GM06990 (cell line): Measurements from ENCODE around the gene CYP2W1.

Source experiments
- DNase-seq: peaks from one replicate; pipeline ENCODE4 v3.0.0-alpha.2; 2011; ENCODE audit not compliant: insufficient read length; ENCODE audit errors: extremely low read depth
- H3K27me3 ChIP-seq: replicated peaks from 2 replicates; pipeline ENCODE4 v1.6.0; 2011; ENCODE audit warnings: low read length; ENCODE audit not compliant: control insufficient read depth, insufficient read depth
- H3K36me3 ChIP-seq: 2 replicates; pipeline ENCODE4 v1.5.1; 2011; ENCODE audit warnings: low read length; ENCODE audit not compliant: control insufficient read depth, insufficient read depth
- H3K4me3 ChIP-seq: replicated peaks from 2 replicates; pipeline ENCODE4 v1.5.1; 2011; ENCODE audit warnings: low read depth, mild to moderate bottlenecking, control low read depth, low read length
- TF ChIP-seq, protein P1 (sequence below): IDR thresholded peaks from 2 replicates; pipeline ENCODE4 v1.5.1; 2011; ENCODE audit warnings: low read length, control low read depth, mild to moderate bottlenecking, inconsistent platforms; ENCODE audit not compliant: insufficient read depth, poor library complexity, severe bottlenecking

Gene CYP2W1

DNA sequence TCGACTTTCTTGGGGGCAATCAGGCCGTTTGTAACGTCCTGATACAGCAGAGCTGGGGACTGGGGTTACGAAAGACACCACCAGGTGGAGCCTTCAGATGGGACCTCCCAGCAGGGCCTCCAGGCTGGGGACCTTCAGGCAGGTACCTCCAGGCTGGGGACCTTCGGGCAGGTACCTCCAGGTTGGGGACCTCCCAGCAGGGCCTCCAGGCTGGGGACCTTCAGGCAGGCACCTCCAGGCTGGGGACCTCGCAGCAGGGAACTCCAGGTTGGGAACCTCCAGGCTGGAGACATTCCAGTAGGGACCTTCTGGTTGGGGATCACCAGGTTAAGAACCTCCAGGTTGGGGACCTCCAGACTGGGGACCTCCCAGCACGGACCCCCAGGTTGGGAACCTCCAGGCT lies 37.9 kb downstream of the CYP2W1 start:
- Histone ChIP-seq H3K4me3 (no peak overlapping the region), H3K36me3 (peaks cover 31% of the 10 kb centered on the region), H3K27me3 (no peaks in the 10 kb centered on the region)
- TF ChIP-seq, protein P1, sequence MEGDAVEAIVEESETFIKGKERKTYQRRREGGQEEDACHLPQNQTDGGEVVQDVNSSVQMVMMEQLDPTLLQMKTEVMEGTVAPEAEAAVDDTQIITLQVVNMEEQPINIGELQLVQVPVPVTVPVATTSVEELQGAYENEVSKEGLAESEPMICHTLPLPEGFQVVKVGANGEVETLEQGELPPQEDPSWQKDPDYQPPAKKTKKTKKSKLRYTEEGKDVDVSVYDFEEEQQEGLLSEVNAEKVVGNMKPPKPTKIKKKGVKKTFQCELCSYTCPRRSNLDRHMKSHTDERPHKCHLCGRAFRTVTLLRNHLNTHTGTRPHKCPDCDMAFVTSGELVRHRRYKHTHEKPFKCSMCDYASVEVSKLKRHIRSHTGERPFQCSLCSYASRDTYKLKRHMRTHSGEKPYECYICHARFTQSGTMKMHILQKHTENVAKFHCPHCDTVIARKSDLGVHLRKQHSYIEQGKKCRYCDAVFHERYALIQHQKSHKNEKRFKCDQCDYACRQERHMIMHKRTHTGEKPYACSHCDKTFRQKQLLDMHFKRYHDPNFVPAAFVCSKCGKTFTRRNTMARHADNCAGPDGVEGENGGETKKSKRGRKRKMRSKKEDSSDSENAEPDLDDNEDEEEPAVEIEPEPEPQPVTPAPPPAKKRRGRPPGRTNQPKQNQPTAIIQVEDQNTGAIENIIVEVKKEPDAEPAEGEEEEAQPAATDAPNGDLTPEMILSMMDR: peak; percentile 10
- no peak for DNase-seq

DNA sequence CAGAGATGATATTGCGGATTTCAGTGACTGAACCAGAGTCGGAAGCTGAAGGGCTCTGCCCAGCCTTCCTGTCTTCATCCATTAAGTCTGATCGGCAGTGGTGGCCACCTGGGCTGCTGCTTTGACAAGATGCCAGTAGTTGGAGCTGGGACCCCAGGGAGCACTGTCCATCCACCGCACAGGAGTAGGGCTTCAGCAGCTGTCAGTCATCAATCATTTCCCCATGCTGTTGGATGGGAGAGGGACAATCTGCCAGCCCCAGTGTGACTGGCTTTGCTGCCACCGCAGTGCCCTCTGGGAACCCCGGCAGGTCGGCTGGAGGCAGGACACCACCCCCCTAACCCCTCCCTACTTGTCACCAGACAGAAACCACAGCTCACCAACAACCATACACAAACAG lies 38.4 kb downstream of the CYP2W1 start:
- H3K27me3 ChIP-seq: no peaks in the 10 kb centered on the region
- peaks cover 35% of the 10 kb centered on the region for H3K36me3 ChIP-seq
- H3K4me3 ChIP-seq: no peak overlapping the region

GRCh38 chr7:1021931-1022330 lies 39.0 kb downstream of the CYP2W1 start:
- DNase-seq: no peak
- Histone ChIP-seq H3K27me3 (no peaks in the 10 kb centered on the region), H3K36me3 (peaks cover 35% of the 10 kb centered on the region), H3K4me3 (no peak overlapping the region)
- TF ChIP-seq, protein P1: no peak

More for the DNA sequence above, 38.4 kb downstream of the CYP2W1 start:
- TF ChIP-seq, protein P1: no peak
- no peak for DNase-seq

GRCh38 chr7:1022356-1022755 lies 39.4 kb downstream of the CYP2W1 start:
- H3K4me3 ChIP-seq: no peak overlapping the region
- H3K27me3 ChIP-seq: no peaks in the 10 kb centered on the region
- TF ChIP-seq, protein P1: no peak
- no peak for DNase-seq
- H3K36me3 ChIP-seq: peaks cover 35% of the 10 kb centered on the region

GRCh38 chr7:1022801-1023465 lies 40.0 kb downstream of the CYP2W1 start:
- peak; percentile 74 for DNase-seq
- Histone ChIP-seq H3K36me3 (peaks cover 34% of the 10 kb centered on the region), H3K4me3 (no peak overlapping the region), H3K27me3 (no peaks in the 10 kb centered on the region)
- TF ChIP-seq, protein P1: no peak
